ENCODE data around the gene CFAP20. TPM values are rescaled to one million over a fixed set of nuclear protein-coding genes. Genes with fewer than 3 reads are reported as not detected.

CFAP20 gene
- polyA plus RNA-seq, 1 donor from 2014 or later: 29.2 TPM

DNA sequence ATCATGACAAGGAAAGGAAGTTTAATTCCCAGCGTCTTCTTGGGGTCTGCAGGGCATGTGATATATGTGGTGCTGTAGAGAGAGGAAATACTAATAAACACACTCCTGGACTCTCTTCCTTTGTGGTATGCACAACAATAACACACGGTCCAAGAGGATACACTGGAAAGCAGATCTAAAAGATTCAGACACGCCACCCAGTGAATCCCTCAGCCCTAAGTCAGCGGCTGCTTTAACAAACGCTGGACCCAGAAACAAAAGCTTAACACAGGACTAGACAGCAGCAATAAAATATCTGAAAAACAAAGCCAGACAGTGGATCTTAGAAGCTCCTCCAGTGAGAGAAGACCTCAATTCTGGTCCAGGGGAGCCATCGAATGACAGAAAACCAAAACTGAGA is 13.1 kb downstream of the CFAP20 start:
- Mint-ChIP-seq H3K36me3 (peaks cover 26% of the 10 kb centered on the region), H3K9me3 (peaks cover 0 to 3% (median 0%) of the 10 kb centered on the region in 3 donors), H3K27me3 (no peaks in the 10 kb centered on the region), H3K4me3 (no peak overlapping the region), H3K27ac (no peak overlapping the region), H3K4me1 (peaks cover 0 to 8% (median 2%) of the 10 kb centered on the region in 3 donors)

DNA sequence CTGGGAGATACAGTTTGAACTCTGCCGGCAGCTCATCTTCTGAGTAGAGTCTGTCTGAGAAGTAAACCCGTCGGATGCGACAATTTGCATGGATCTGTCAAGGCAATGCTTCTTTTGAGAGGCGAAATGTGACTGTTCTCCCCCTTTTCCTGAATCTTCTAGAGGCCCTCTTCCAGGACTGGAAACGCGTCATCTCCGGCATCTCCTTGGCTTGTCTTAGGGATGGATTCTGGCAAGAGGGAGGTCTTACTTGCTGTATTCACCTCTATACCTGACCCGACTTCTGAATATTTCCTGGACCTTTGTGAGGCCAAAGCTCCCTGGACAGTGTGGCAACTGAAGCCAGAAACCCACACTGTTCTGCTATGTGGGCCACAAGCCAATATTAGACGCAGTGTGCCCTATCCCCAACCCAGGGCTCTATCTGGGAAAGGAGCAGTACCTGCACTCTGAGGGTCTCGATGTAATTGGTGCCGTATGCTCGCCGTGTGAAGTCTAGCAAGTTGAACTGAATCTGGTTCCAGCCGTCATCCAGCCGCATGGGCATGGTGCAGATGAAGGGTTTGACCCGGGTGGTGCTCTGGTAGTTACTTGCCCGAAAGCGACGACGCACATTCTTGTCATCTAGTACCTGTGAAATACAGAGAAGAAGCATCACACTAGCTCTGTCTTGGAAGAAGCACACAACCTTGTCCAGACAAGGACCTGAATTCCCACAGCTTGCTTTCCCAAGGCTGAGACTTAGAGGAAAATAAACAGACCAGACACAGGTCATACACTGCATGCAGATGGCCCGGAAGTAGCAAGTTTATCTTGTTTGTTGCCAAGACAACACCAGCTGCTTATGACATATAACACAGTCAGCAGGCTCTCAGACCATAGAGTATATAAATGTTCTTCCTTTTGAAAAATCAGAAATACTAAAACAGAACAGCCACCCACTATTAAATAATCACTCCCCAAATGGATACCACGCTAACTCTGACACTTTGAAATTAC is 14.1 kb downstream of the CFAP20 start:
- Mint-ChIP-seq H3K4me3 (no peak overlapping the region), H3K36me3 (peaks cover 26% of the 10 kb centered on the region), H3K27ac (peak overlapping the region in 1 of 3 donors; percentile 44), H3K9me3 (peaks cover 0 to 3% (median 0%) of the 10 kb centered on the region in 3 donors), H3K27me3 (no peaks in the 10 kb centered on the region), H3K4me1 (peaks cover 0 to 4% (median 2%) of the 10 kb centered on the region in 3 donors)

DNA sequence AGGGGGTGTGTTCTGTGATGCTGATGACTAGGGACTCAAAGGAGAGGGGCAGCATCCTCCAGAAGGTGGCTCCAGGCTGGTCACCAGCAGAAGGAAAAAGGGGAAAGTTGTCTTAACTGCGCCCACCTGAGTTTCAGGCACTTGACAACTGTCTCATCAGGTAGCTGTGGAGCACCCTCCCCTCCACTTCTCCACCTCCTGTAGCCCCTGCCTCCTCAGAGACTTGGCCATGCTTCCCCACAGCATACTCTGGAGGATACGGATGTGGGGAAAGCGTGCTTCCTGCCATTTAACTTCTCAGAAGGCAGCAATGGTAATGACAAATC is 17.9 kb downstream of the CFAP20 start:
- Mint-ChIP-seq H3K36me3 (peaks cover 21% of the 10 kb centered on the region), H3K4me3 (no peak overlapping the region), H3K27ac (no peak overlapping the region), H3K27me3 (no peaks in the 10 kb centered on the region), H3K4me1 (peaks cover 4 to 7% (median 6%) of the 10 kb centered on the region in 3 donors), H3K9me3 (peaks cover 0 to 3% (median 0%) of the 10 kb centered on the region in 3 donors)

DNA sequence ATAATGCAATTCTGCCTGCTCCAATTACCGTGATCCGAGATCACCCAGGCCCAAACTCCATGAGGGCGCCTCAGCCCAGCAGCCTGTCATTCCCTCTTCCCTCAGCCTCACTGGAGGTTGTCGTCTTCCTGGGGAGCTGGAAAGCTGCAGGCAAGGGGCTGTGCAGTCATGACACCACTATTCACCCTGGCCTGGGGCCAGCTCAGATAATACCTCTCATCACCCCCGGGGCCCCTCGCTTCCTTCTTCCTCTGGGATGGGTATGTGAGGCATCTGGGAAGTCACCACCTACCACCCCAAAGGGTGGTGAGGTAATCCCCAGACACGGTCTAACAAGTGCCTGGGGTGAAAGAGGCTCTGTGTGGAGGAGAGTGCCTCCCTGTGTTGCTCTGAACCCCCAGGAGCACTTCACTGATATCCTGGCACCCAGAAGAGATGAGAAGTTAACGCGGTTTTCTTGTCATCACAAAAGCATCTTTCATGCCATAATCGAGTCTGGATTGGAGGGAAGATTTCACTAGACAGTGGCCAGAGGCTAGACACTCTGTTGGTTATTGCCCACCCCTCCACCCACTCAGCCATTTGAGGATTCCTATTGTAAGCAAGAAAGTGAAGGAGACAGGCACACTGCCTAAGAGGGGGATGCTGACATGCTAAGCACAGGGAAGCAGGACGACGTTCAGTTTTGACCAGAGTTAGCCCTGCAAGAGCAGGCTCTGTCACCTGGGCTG is 18.4 kb downstream of the CFAP20 start:
- H3K4me3 Mint-ChIP-seq: no peak overlapping the region
- H3K27me3 Mint-ChIP-seq: no peaks in the 10 kb centered on the region
- H3K27ac Mint-ChIP-seq: peak overlapping the region in 1 of 3 donors; percentile 31
- H3K36me3 Mint-ChIP-seq: peaks cover 22% of the 10 kb centered on the region
- peaks cover 4 to 7% (median 6%) of the 10 kb centered on the region in 3 donors for H3K4me1 Mint-ChIP-seq
- H3K9me3 Mint-ChIP-seq: peaks cover 0 to 3% (median 0%) of the 10 kb centered on the region in 3 donors

DNA sequence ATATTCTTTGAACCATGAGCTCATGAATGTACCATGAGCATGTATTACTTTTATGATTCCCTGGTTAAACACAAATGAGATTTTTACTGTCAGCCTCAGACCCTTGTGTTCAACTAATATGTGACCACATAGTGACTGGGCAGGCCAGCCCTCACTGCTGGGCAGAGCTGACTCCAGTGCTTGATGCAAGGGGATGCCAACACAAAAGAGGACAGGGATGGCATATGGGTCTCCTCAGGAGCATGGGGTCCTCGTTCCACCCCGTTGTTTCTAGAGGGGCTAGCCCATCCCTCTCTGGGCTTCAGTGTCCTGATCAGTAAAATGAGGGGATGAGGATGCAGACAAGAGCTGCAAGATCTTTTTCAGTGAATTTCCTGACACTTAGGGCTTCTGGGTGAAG is 19.3 kb downstream of the CFAP20 start:
- Mint-ChIP-seq H3K4me1 (peaks cover 4 to 7% (median 6%) of the 10 kb centered on the region in 3 donors), H3K9me3 (peaks cover 0 to 3% (median 0%) of the 10 kb centered on the region in 3 donors), H3K4me3 (no peak overlapping the region), H3K36me3 (peaks cover 18% of the 10 kb centered on the region), H3K27ac (no peak overlapping the region), H3K27me3 (no peaks in the 10 kb centered on the region)

DNA sequence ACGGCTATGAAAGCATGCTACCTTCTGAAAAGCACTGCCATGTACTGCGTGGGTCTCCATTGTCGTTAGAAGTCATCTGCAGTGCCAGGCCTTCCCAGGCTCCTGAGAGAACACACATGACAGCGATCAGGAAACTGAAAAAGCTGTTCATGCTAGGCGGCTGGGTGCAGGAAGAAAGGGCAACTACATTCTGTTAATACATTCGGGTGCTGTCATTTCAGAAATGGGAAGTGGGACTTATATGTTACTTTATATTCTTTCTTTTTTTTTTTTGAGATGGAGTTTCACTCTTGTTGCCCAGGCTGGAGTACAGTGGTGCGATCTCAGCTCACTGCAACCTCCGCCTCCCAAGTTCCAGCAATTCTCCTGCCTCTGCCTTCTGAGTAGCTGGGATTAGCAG is 19.9 kb downstream of the CFAP20 start:
- peaks cover 16% of the 10 kb centered on the region for H3K36me3 Mint-ChIP-seq
- H3K4me3 Mint-ChIP-seq: peak overlapping the region in 1 of 4 donors; percentile 45
- peaks cover 0 to 3% (median 0%) of the 10 kb centered on the region in 3 donors for H3K9me3 Mint-ChIP-seq
- no peak overlapping the region for H3K27ac Mint-ChIP-seq
- H3K4me1 Mint-ChIP-seq: peaks cover 4 to 7% (median 6%) of the 10 kb centered on the region in 3 donors
- H3K27me3 Mint-ChIP-seq: no peaks in the 10 kb centered on the region

DNA sequence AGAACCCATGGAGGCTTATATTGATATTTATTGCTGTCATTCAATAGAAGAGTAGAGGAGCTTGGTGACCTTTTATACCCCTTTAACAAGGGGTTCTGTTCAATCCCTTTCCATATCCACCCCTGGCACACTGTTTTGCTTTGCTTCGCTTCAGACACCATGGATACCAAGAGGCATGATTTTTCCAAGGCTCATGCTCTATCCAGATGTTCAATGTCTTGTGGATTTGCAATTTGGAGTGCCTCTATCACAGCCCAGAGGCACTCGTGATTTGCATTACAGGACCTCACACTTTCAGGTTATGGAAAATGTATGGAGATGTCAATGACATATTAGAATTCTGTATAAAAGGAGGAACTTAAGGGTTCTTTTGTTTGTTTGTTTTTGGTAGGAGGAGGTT is 21.5 kb downstream of the CFAP20 start:
- Mint-ChIP-seq H3K27ac (no peak overlapping the region), H3K4me3 (no peak overlapping the region), H3K9me3 (no peaks in the 10 kb centered on the region), H3K4me1 (peaks cover 1 to 7% (median 6%) of the 10 kb centered on the region in 3 donors), H3K27me3 (no peaks in the 10 kb centered on the region), H3K36me3 (peaks cover 2% of the 10 kb centered on the region)

DNA sequence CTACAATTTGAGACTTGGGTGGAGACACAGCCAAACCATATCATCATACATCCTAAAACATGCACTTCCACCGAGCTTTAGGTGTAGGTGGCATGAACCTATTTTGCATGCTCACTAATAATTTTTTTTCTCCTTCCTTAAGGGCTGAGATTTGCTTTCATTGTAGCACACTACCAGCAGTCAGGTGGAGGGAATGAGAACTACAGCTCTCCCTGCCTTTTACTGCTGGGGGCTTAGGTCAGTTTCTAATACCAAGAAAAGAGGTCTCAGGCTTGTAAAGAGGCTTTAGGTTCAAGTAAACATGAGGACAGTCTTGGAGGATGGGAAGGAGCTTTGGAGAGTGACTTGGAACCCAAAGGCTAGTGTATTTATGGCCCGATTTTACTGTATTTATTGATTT is 22.0 kb downstream of the CFAP20 start:
- H3K4me1 Mint-ChIP-seq: peaks cover 0 to 7% (median 6%) of the 10 kb centered on the region in 3 donors
- peaks cover 2% of the 10 kb centered on the region for H3K36me3 Mint-ChIP-seq
- no peaks in the 10 kb centered on the region for H3K27me3 Mint-ChIP-seq
- no peak overlapping the region for H3K4me3 Mint-ChIP-seq
- no peaks in the 10 kb centered on the region for H3K9me3 Mint-ChIP-seq
- H3K27ac Mint-ChIP-seq: no peak overlapping the region

DNA sequence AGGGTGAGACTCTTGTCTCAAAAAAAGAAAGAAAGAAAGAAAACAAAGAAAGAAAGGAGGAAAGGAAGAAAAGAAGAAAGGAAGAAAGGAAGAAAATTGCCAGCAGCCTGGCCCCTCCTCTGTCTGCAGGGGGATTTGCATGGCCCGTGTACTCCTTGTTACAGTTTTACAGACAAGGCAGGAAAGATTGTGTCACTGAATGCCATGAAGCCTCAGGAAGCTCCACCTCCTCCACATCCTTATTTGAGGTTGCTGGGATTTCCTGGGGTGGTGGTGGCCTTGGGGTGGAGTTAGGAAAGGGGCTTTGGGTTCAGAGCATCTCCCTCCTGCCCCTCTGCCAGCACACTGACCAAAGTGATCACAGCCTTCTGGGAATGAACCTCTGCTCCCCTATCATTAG is 23.6 kb downstream of the CFAP20 start:
- Mint-ChIP-seq H3K4me1 (peaks cover 0 to 9% (median 7%) of the 10 kb centered on the region in 3 donors), H3K27me3 (no peaks in the 10 kb centered on the region), H3K9me3 (no peaks in the 10 kb centered on the region), H3K36me3 (peaks cover 2% of the 10 kb centered on the region), H3K27ac (peak overlapping the region in 1 of 3 donors; percentile 1), H3K4me3 (no peak overlapping the region)

DNA sequence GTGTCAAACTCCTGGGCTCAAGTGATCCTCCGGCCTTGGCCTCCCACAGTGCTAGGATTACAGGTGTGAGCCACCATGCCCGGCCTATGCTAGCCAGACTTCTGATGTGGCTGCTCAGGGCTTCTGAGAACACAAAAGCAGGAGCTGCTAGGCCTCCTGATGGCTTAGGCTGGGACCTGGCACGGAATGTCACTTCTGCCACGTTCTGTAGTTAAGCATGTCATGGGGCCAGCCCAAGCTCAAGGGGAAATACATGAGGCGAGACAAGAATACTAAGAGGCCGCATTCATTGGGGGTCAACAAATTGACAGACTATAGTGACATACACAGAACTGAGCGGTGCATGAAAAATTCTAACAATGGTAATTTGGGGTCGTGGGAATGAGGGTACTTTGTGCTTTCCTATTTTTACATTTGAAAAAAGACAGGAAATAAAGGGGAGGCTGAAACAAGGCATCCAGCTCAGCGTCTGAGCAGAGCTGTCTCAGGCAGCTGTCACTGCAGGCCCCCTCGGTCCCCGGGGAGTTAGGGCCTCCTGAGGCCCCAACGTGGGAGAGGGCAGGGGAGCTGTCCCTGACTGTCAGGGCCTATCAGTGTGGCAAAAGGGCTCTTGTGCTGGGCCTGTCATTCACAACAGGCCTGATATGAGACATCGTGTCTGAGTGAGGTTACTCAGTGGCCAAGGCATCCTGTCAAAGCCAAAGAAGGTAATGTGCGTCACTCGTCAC is 26.4 kb downstream of the CFAP20 start:
- H3K9me3 Mint-ChIP-seq: no peaks in the 10 kb centered on the region
- H3K4me3 Mint-ChIP-seq: peak overlapping the region in 1 of 4 donors; percentile 12
- peak overlapping the region in 1 of 3 donors; percentile 8 for H3K27ac Mint-ChIP-seq
- H3K4me1 Mint-ChIP-seq: peaks cover 0 to 6% (median 0%) of the 10 kb centered on the region in 3 donors
- H3K36me3 Mint-ChIP-seq: peaks cover 2% of the 10 kb centered on the region
- no peaks in the 10 kb centered on the region for H3K27me3 Mint-ChIP-seq

DNA sequence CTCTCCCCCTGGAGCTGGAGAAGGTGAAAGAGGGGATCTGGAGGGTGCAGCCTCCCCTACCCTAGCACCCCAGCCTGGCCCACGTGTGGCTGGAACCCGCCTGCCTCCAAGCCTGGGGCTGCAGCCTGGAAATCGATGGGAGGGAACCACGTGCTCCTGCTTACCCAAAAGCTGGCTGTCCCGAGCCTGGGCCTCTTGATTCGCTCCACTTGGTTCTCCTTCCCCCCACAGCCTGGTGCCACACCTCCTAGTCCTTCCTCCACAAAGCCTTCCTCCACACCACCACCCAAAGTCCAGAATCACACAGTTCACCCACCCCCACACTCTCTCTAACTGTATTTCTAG is 29.3 kb downstream of the CFAP20 start:
- no peaks in the 10 kb centered on the region for H3K9me3 Mint-ChIP-seq
- peaks cover 0 to 6% (median 0%) of the 10 kb centered on the region in 3 donors for H3K4me1 Mint-ChIP-seq
- no peak overlapping the region for H3K4me3 Mint-ChIP-seq
- no peaks in the 10 kb centered on the region for H3K36me3 Mint-ChIP-seq
- H3K27ac Mint-ChIP-seq: no peak overlapping the region
- peaks cover 4% of the 10 kb centered on the region for H3K27me3 Mint-ChIP-seq

DNA sequence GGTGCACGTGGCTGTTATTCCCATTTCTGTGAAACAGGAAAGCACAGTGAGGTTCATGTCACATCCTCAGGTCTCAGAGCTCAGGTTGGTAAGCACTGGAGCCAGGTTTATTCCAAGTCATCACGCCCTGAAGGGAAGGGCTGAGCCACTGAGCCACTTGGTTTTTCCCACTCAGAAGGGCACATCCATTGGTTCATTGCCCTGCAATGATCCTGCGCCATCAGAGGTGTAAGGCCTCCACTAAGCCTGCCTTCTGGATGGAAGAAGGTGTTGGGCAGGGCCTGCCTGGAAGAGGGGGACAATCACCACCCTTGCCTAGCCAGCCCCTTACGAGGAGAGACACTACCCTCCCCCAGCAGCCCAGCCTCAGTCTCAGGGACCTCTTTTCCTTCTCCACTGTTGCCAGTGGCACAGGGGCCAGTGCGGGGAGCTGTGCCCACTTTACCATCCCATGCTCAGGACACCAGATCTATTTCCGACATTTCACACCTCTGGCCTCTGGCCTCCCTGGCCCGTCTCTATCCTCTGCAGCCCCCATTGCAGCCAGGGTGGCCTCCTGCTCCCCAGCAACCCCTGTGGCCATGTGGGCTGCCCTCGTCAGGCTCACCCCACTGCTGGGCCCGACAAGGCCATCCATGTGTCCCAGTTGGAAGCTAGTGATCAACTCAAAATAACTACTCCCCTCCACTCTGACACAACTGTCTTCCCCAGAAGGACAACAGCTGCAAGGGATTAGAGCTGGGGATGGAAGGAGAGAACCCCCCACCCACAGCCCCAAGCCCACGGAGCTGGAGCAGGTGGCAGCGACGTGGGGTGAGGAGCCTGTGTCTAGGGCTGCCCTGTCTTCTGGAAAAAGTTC is 29.9 kb downstream of the CFAP20 start:
- Mint-ChIP-seq H3K36me3 (no peaks in the 10 kb centered on the region), H3K4me3 (peak overlapping the region in 1 of 4 donors; percentile 80), H3K4me1 (peaks cover 0 to 6% (median 0%) of the 10 kb centered on the region in 3 donors), H3K27ac (no peak overlapping the region), H3K9me3 (no peaks in the 10 kb centered on the region), H3K27me3 (peaks cover 4% of the 10 kb centered on the region)

DNA sequence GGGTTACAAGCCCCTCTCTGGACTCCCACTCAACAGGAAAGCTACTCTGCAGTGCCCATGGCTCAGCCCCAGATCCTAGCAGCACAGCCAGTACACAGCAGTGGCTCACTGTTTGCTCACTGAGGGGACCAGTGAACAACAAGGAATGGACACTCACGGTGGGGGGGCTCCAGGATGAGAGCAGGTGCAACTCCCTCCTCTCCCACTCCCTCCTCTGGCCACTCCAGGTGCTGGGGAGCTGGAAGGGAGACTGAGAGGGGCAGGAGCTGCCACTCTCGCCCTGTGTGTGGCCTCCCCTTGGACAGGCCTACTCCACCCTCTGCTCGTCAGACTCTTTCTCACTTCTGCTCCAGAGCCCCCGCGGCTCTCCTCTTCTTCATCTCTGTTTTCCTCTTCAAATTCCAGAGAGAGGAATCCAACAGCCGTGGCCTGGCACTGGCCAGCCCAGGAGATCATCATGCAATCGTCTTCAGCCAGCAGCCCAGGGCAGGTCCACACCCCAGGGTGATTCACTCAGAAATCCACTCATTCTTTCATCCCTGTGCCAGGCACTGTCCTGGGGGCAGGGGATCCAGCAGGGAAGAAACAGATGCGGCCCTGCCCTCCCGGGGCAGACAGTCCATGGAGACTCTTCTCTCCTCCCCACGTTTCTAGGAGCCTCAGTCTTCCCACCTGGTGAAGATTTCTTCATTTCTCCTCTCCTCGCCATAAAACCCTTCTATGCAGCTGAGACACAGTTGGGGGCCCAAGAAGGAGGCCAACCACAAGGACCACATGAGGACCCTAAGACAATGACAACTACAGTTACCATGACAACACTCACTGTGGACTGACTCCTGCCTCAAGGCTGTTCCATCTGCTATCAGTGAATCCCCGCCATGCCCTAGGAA is 30.7 kb downstream of the CFAP20 start:
- Mint-ChIP-seq H3K27me3 (peaks cover 7% of the 10 kb centered on the region), H3K9me3 (no peaks in the 10 kb centered on the region), H3K27ac (no peak overlapping the region), H3K36me3 (no peaks in the 10 kb centered on the region), H3K4me1 (peaks cover 0 to 6% (median 0%) of the 10 kb centered on the region in 3 donors), H3K4me3 (no peak overlapping the region)

Measured in IgD-negative memory B cell (primary cell).